ENCODE measurements around the gene FARS2.
"Not testable (repeated sequence)": the region's sequence is repeated elsewhere in the genome, so short reads cannot be mapped to it uniquely, and the experiment has no call there.

FARS2 gene

GRCh38 chr6:5778317-5778857 is 517.1 kb downstream of the FARS2 start:
- H3K4me3 ChIP-seq (ENCODE audit: low read depth, low read length), result no peak overlapping the region
- no peak for DNase-seq (ENCODE audit: low read depth)

- H3K4me3 ChIP-seq (ENCODE audit: low read depth, low read length), result no peak overlapping the region
- no peak for DNase-seq (ENCODE audit: low read depth)
These were observed 517.6 kb downstream of the FARS2 start for GRCh38 chr6:5778906-5779305.

- no peak for DNase-seq (ENCODE audit: low read depth)
- no peak overlapping the region for H3K4me3 ChIP-seq (ENCODE audit: low read depth, low read length)
These were observed 519.7 kb downstream of the FARS2 start for GRCh38 chr6:5781019-5781418.

GRCh38 chr6:5781966-5782556 is 520.7 kb downstream of the FARS2 start:
- no peak for DNase-seq (ENCODE audit: low read depth)
- H3K4me3 ChIP-seq (ENCODE audit: low read depth, low read length), result no peak overlapping the region

GRCh38 chr6:5782783-5783547 is 521.7 kb downstream of the FARS2 start:
- DNase-seq (ENCODE audit: low read depth), result no peak
- H3K4me3 ChIP-seq (ENCODE audit: low read depth, low read length), result no peak overlapping the region

- H3K4me3 ChIP-seq (ENCODE audit: low read depth, low read length), result no peak overlapping the region
- no peak for DNase-seq (ENCODE audit: low read depth)
These were observed 522.3 kb downstream of the FARS2 start for GRCh38 chr6:5783584-5784089.

- no peak overlapping the region for H3K4me3 ChIP-seq (ENCODE audit: low read depth, low read length)
- no peak for DNase-seq (ENCODE audit: low read depth)
These were observed 523.9 kb downstream of the FARS2 start for GRCh38 chr6:5785249-5785648.

- H3K4me3 ChIP-seq (ENCODE audit: low read depth, low read length), result no peak overlapping the region
- DNase-seq (ENCODE audit: low read depth), result no peak
These were observed 525.1 kb downstream of the FARS2 start for GRCh38 chr6:5786321-5786968.

- no peak overlapping the region for H3K4me3 ChIP-seq (ENCODE audit: low read depth, low read length)
- no peak for DNase-seq (ENCODE audit: low read depth)
These were observed 525.8 kb downstream of the FARS2 start for GRCh38 chr6:5786969-5787720.

GRCh38 chr6:5789426-5789825 is 528.1 kb downstream of the FARS2 start:
- not testable (repeated sequence) for DNase-seq (ENCODE audit: low read depth); H3K4me3 ChIP-seq (ENCODE audit: low read depth, low read length)

- H3K4me3 ChIP-seq (ENCODE audit: low read depth, low read length); DNase-seq (ENCODE audit: low read depth): not testable (repeated sequence)
These were observed 535.2 kb downstream of the FARS2 start for GRCh38 chr6:5796555-5796954.

- not testable (repeated sequence) for DNase-seq (ENCODE audit: low read depth); H3K4me3 ChIP-seq (ENCODE audit: low read depth, low read length)
These were observed 545.1 kb downstream of the FARS2 start for GRCh38 chr6:5806406-5806805.

GRCh38 chr6:5809450-5809849 is 548.1 kb downstream of the FARS2 start:
- H3K4me3 ChIP-seq (ENCODE audit: low read depth, low read length), result no peak overlapping the region
- DNase-seq (ENCODE audit: low read depth), result no peak

- DNase-seq (ENCODE audit: low read depth), result no peak
- H3K4me3 ChIP-seq (ENCODE audit: low read depth, low read length), result no peak overlapping the region
These were observed 550.7 kb downstream of the FARS2 start for GRCh38 chr6:5811997-5812396.

- DNase-seq (ENCODE audit: low read depth), result no peak
These were observed 552.3 kb downstream of the FARS2 start for GRCh38 chr6:5813625-5814027.

GRCh38 chr6:5814116-5814515 is 552.8 kb downstream of the FARS2 start:
- DNase-seq (ENCODE audit: low read depth), result no peak
- no peak overlapping the region for H3K4me3 ChIP-seq (ENCODE audit: low read depth, low read length)

More at GRCh38 chr6:5813625-5814027, 552.3 kb downstream of the FARS2 start:
- H3K4me3 ChIP-seq (ENCODE audit: low read depth, low read length), result no peak overlapping the region

GRCh38 chr6:5814901-5815300 is 553.6 kb downstream of the FARS2 start:
- no peak overlapping the region for H3K4me3 ChIP-seq (ENCODE audit: low read depth, low read length)
- DNase-seq (ENCODE audit: low read depth), result no peak

GRCh38 chr6:5817869-5818268 is 556.6 kb downstream of the FARS2 start:
- no peak for DNase-seq (ENCODE audit: low read depth)
- H3K4me3 ChIP-seq (ENCODE audit: low read depth, low read length), result no peak overlapping the region

- no peak overlapping the region for H3K4me3 ChIP-seq (ENCODE audit: low read depth, low read length)
- DNase-seq (ENCODE audit: low read depth), result no peak
These were observed 557.6 kb downstream of the FARS2 start for GRCh38 chr6:5818959-5819358.

Measured in skeletal muscle cell (primary cell).